Esophagus muscularis mucosa (tissue), 3 donors: Measurements from ENCODE around the gene PPM1M.

Experiments used
- CTCF ChIP-seq, 3 experiments: fragments of 200-600 bp in 2 of 3; fragments of 450-650 bp in 1 of 3; sonication (generic) in 2 of 3; IDR thresholded peaks; one replicate each; pipeline ENCODE4 v1.5.1; 2017 to 2019; ENCODE audit warnings: antibody characterized with exemption in 3 of 3, mild to moderate bottlenecking in 2 of 3, moderate library complexity in 1 of 3
- POLR2A ChIP-seq: fragments of 450-650 bp; IDR thresholded peaks from one replicate; pipeline ENCODE4 v1.6.1; 2017; ENCODE audit warnings: antibody characterized with exemption, moderate library complexity, mild to moderate bottlenecking, low read depth
- POLR2AphosphoS5 ChIP-seq, 2 donors: sonication (generic); formaldehyde crosslinking; IDR thresholded peaks; one replicate each; pipeline ENCODE4 v1.6.1; 2017; ENCODE audit warnings: antibody characterized with exemption in 2 of 2

DNA sequence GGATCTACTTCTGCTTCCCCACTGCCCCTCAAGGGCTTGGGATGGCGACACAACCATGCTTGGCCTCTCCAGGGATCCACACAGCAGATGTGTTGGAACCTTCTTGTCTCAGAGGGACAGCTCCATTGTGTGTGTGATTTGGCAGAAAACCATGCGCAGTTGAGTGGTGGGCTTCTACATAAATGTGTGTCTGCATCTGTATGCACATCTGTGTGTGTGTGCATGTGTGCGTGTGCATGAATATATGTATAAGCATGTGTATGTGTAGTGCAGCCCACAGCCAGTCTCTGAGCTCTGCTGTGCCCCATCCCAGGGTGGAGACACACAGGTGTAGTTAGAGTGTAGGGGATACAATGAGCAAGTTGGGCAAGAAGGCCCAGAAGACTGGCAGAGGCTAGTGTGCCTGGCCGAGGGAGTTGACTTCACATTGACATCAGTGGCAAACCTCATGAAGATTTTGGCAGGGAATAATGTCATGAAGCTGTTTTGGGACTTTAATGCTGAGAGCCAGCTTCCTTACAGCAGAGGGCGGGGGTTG, 50.2 kb downstream of the PPM1M start:
- TF ChIP-seq CTCF (IDR thresholded peaks at IDR 0.05) (no peak), POLR2A (no peak), POLR2AphosphoS5 (IDR thresholded peaks at IDR 0.05) (no peak)
